ENCODE data around the gene APC2. TPM values are rescaled to one million over a fixed set of nuclear protein-coding genes. Genes with fewer than 3 reads are reported as not detected.

APC2 gene
- total RNA-seq, 1 experiment from 2014 or later = not detected

GRCh38 chr19:1457031-1457739 is 7.3 kb downstream of the APC2 start:
- no peak for DNase-seq (ENCODE audit: low read depth)
- in situ Hi-C loops (cut with HindIII; ENCODE audit: low pct_unique_long_range_greater_than_20kb, low sequenced_read_pairs) = no loop called here

GRCh38 chr19:1457892-1458291 is 8.0 kb downstream of the APC2 start:
- DNase-seq (ENCODE audit: low read depth) = no peak
- in situ Hi-C loops (cut with HindIII; ENCODE audit: low pct_unique_long_range_greater_than_20kb, low sequenced_read_pairs) = no loop called here

GRCh38 chr19:1459479-1459878 is 9.6 kb downstream of the APC2 start:
- DNase-seq (ENCODE audit: low read depth) = no peak
- in situ Hi-C loops (cut with HindIII; ENCODE audit: low pct_unique_long_range_greater_than_20kb, low sequenced_read_pairs) = no loop called here

GRCh38 chr19:1460033-1460995 is 10.4 kb downstream of the APC2 start:
- no peak for DNase-seq (ENCODE audit: low read depth)
- in situ Hi-C loops (cut with HindIII; ENCODE audit: low pct_unique_long_range_greater_than_20kb, low sequenced_read_pairs) = no loop called here

GRCh38 chr19:1461862-1462261 is 11.9 kb downstream of the APC2 start:
- DNase-seq (ENCODE audit: low read depth) = no peak
- in situ Hi-C loops (cut with HindIII; ENCODE audit: low pct_unique_long_range_greater_than_20kb, low sequenced_read_pairs) = no loop called here

GRCh38 chr19:1465191-1466016 is 15.5 kb downstream of the APC2 start:
- no peak for DNase-seq (ENCODE audit: low read depth)
- in situ Hi-C loops (cut with HindIII; ENCODE audit: low pct_unique_long_range_greater_than_20kb, low sequenced_read_pairs) = no loop called here

- DNase-seq (ENCODE audit: low read depth) = no peak
- in situ Hi-C loops (cut with HindIII; ENCODE audit: low pct_unique_long_range_greater_than_20kb, low sequenced_read_pairs) = no loop called here
Measured at GRCh38 chr19:1466018-1466460, 16.1 kb downstream of the APC2 start.

- no peak for DNase-seq (ENCODE audit: low read depth)
- in situ Hi-C loops (cut with HindIII; ENCODE audit: low pct_unique_long_range_greater_than_20kb, low sequenced_read_pairs) = no loop called here
Measured at GRCh38 chr19:1466461-1467214, 16.7 kb downstream of the APC2 start.

GRCh38 chr19:1467215-1467489 is 17.2 kb downstream of the APC2 start:
- DNase-seq (ENCODE audit: low read depth) = no peak
- in situ Hi-C loops (cut with HindIII; ENCODE audit: low pct_unique_long_range_greater_than_20kb, low sequenced_read_pairs) = no loop called here

- no peak for DNase-seq (ENCODE audit: low read depth)
- in situ Hi-C loops (cut with HindIII; ENCODE audit: low pct_unique_long_range_greater_than_20kb, low sequenced_read_pairs) = no loop called here
Measured at GRCh38 chr19:1467490-1468273, 17.8 kb downstream of the APC2 start.

GRCh38 chr19:1468274-1468820 is 18.4 kb downstream of the APC2 start:
- DNase-seq (ENCODE audit: low read depth) = no peak
- in situ Hi-C loops (cut with HindIII; ENCODE audit: low pct_unique_long_range_greater_than_20kb, low sequenced_read_pairs) = no loop called here

- in situ Hi-C loops (cut with HindIII; ENCODE audit: low pct_unique_long_range_greater_than_20kb, low sequenced_read_pairs) = no loop called here
- no peak for DNase-seq (ENCODE audit: low read depth)
Measured at GRCh38 chr19:1468821-1469254, 18.9 kb downstream of the APC2 start.

- no peak for DNase-seq (ENCODE audit: low read depth)
- in situ Hi-C loops (cut with HindIII; ENCODE audit: low pct_unique_long_range_greater_than_20kb, low sequenced_read_pairs) = no loop called here
Measured at GRCh38 chr19:1469255-1470054, 19.5 kb downstream of the APC2 start.

- in situ Hi-C loops (cut with HindIII; ENCODE audit: low pct_unique_long_range_greater_than_20kb, low sequenced_read_pairs) = no loop called here
- no peak for DNase-seq (ENCODE audit: low read depth)
Measured at GRCh38 chr19:1470055-1470304, 20.1 kb downstream of the APC2 start.

GRCh38 chr19:1470305-1471009 is 20.5 kb downstream of the APC2 start:
- in situ Hi-C loops (cut with HindIII; ENCODE audit: low pct_unique_long_range_greater_than_20kb, low sequenced_read_pairs) = no loop called here
- DNase-seq (ENCODE audit: low read depth) = no peak

- in situ Hi-C loops (cut with HindIII; ENCODE audit: low pct_unique_long_range_greater_than_20kb, low sequenced_read_pairs) = no loop called here
- DNase-seq (ENCODE audit: low read depth) = no peak
Measured at GRCh38 chr19:1471010-1471514, 21.1 kb downstream of the APC2 start.

All from Caki2 (cell line).